Duodenal mucosa (tissue), 2 donors: ENCODE measurements around the gene RNF217.

Experiments
- H3K27ac ChIP-seq: one replicate; pipeline ENCODE4 v1.7.0; 2013; ENCODE audit warnings: low read depth, low read length
- H3K27me3 ChIP-seq, 2 donors: one replicate each; pipeline ENCODE4 v1.7.0; 2013; ENCODE audit warnings: low read length in 2 of 2, control low read depth in 1 of 2; ENCODE audit not compliant: insufficient read depth in 2 of 2, control insufficient read depth in 1 of 2
- H3K36me3 ChIP-seq, 2 donors: one replicate each; pipeline ENCODE4 v1.7.0; 2013; ENCODE audit warnings: low read length in 2 of 2, control low read depth in 1 of 2; ENCODE audit not compliant: insufficient read depth in 2 of 2, control insufficient read depth in 1 of 2
- H3K4me1 ChIP-seq, 2 donors: one replicate each; pipeline ENCODE4 v1.7.0; 2013; ENCODE audit warnings: low read length in 2 of 2, control low read depth in 1 of 2; ENCODE audit not compliant: insufficient read depth in 2 of 2, control insufficient read depth in 1 of 2
- H3K4me3 ChIP-seq, 2 donors: one replicate each; pipeline ENCODE4 v1.7.0; 2013; ENCODE audit warnings: low read length in 2 of 2, low read depth in 1 of 2
- H3K9ac ChIP-seq, 2 donors: one replicate each; pipeline ENCODE4 v1.7.0; 2013; ENCODE audit warnings: low read length in 2 of 2, low read depth in 1 of 2
- H3K9me3 ChIP-seq, 2 donors: one replicate each; pipeline ENCODE4 v1.7.0; 2013; ENCODE audit warnings: low read length in 2 of 2, control low read depth in 1 of 2; ENCODE audit not compliant: control insufficient read depth in 1 of 2

Gene RNF217

GRCh38 chr6:124943658-124944057 lies 18.6 kb upstream of the RNF217 start:
- no peaks in the 10 kb centered on the region for H3K9me3 ChIP-seq
- no peaks in the 10 kb centered on the region for H3K36me3 ChIP-seq
- H3K4me1 ChIP-seq, result no peaks in the 10 kb centered on the region
- no peak overlapping the region for H3K27ac ChIP-seq
- no peak overlapping the region for H3K9ac ChIP-seq
- H3K4me3 ChIP-seq, result no peak overlapping the region
- no peaks in the 10 kb centered on the region for H3K27me3 ChIP-seq

GRCh38 chr6:124947971-124948451 lies 14.2 kb upstream of the RNF217 start:
- H3K9me3 ChIP-seq, result no peaks in the 10 kb centered on the region
- no peaks in the 10 kb centered on the region for H3K27me3 ChIP-seq
- H3K9ac ChIP-seq, result no peak overlapping the region
- H3K4me1 ChIP-seq, result no peaks in the 10 kb centered on the region
- no peak overlapping the region for H3K4me3 ChIP-seq
- H3K27ac ChIP-seq, result no peak overlapping the region
- H3K36me3 ChIP-seq, result no peaks in the 10 kb centered on the region

- H3K36me3 ChIP-seq, result no peaks in the 10 kb centered on the region
- no peak overlapping the region for H3K9ac ChIP-seq
- no peak overlapping the region for H3K27ac ChIP-seq
- no peaks in the 10 kb centered on the region for H3K27me3 ChIP-seq
- H3K4me1 ChIP-seq, result no peaks in the 10 kb centered on the region
- H3K4me3 ChIP-seq, result no peak overlapping the region
- no peaks in the 10 kb centered on the region for H3K9me3 ChIP-seq
Measured at GRCh38 chr6:124949706-124950105, 12.5 kb upstream of the RNF217 start.

- Histone ChIP-seq H3K9me3 (no peaks in the 10 kb centered on the region), H3K36me3 (no peaks in the 10 kb centered on the region), H3K4me1 (no peaks in the 10 kb centered on the region), H3K27ac (no peak overlapping the region), H3K27me3 (no peaks in the 10 kb centered on the region), H3K4me3 (no peak overlapping the region), H3K9ac (no peak overlapping the region)
Measured at GRCh38 chr6:124953808-124954207, 8.4 kb upstream of the RNF217 start.

GRCh38 chr6:124955108-124955856 lies 7.0 kb upstream of the RNF217 start:
- Histone ChIP-seq H3K27me3 (no peaks in the 10 kb centered on the region), H3K9me3 (no peaks in the 10 kb centered on the region), H3K4me3 (no peak overlapping the region), H3K27ac (no peak overlapping the region), H3K9ac (no peak overlapping the region), H3K36me3 (no peaks in the 10 kb centered on the region), H3K4me1 (no peaks in the 10 kb centered on the region)

- no peaks in the 10 kb centered on the region for H3K27me3 ChIP-seq
- no peak overlapping the region for H3K4me3 ChIP-seq
- no peak overlapping the region for H3K9ac ChIP-seq
- peaks cover 0 to under 1% of the 10 kb centered on the region in 2 donors for H3K4me1 ChIP-seq
- no peaks in the 10 kb centered on the region for H3K36me3 ChIP-seq
- no peaks in the 10 kb centered on the region for H3K9me3 ChIP-seq
- H3K27ac ChIP-seq, result no peak overlapping the region
Measured at GRCh38 chr6:124956018-124956417, 6.2 kb upstream of the RNF217 start.

- Histone ChIP-seq H3K4me3 (no peak overlapping the region), H3K9ac (no peak overlapping the region), H3K36me3 (no peaks in the 10 kb centered on the region), H3K27ac (no peak overlapping the region), H3K9me3 (no peaks in the 10 kb centered on the region), H3K4me1 (peaks cover 0 to 6% of the 10 kb centered on the region in 2 donors), H3K27me3 (no peaks in the 10 kb centered on the region)
Measured at GRCh38 chr6:124958149-124958548, 4.1 kb upstream of the RNF217 start.

GRCh38 chr6:124958759-124959354 lies 3.4 kb upstream of the RNF217 start:
- Histone ChIP-seq H3K4me1 (peaks cover 0 to 8% of the 10 kb centered on the region in 2 donors), H3K9me3 (no peaks in the 10 kb centered on the region), H3K9ac (no peak overlapping the region), H3K4me3 (no peak overlapping the region), H3K27me3 (no peaks in the 10 kb centered on the region), H3K27ac (no peak overlapping the region), H3K36me3 (no peaks in the 10 kb centered on the region)

GRCh38 chr6:124960757-124961463 lies 1.3 kb upstream of the RNF217 start:
- no peaks in the 10 kb centered on the region for H3K27me3 ChIP-seq

GRCh38 chr6:124961464-124961776 lies 817 bp upstream of the RNF217 start:
- peak overlapping the region; percentile 71 to 82 for H3K4me3 ChIP-seq
- no peaks in the 10 kb centered on the region for H3K9me3 ChIP-seq

More at GRCh38 chr6:124960757-124961463, 1.3 kb upstream of the RNF217 start:
- Histone ChIP-seq H3K4me3 (peak overlapping the region; percentile 71 to 82), H3K36me3 (no peaks in the 10 kb centered on the region), H3K4me1 (peaks cover 4 to 13% of the 10 kb centered on the region in 2 donors), H3K9me3 (no peaks in the 10 kb centered on the region), H3K9ac (peak overlapping the region in 1 of 2 donors; percentile 49), H3K27ac (no peak overlapping the region)

More at GRCh38 chr6:124961464-124961776, 817 bp upstream of the RNF217 start:
- peak overlapping the region; percentile 68 for H3K27ac ChIP-seq
- H3K4me1 ChIP-seq, result peaks cover 4 to 13% of the 10 kb centered on the region in 2 donors
- H3K9ac ChIP-seq, result peak overlapping the region; percentile 49 to 54
- H3K27me3 ChIP-seq, result no peaks in the 10 kb centered on the region
- no peaks in the 10 kb centered on the region for H3K36me3 ChIP-seq
